Smooth muscle cell (in vitro differentiated cells): ENCODE data around the gene UTF1. TPM values are rescaled to one million over a fixed set of nuclear protein-coding genes. Genes with fewer than 3 reads are reported as not detected.

Experiments used
- DNase-seq: peaks from one replicate; lab custom pipeline; 2025; ENCODE audit not compliant: unreplicated experiment; lab: John Stamatoyannopoulos, UW
- H2AFZ ChIP-seq: fragments of 200-600 bp; sonication (generic); 2 replicates; pipeline ENCODE4 v1.6.0; 2016; ENCODE audit warnings: antibody characterized with exemption, low read depth, mild to moderate bottlenecking
- H3F3A ChIP-seq: fragments of 200-600 bp; sonication (generic); 2 replicates; pipeline ENCODE4 v1.6.0; 2017; ENCODE audit warnings: antibody characterized with exemption, low read depth
- H3K27ac ChIP-seq: fragments of 200-600 bp; sonication (generic); 2 replicates; pipeline ENCODE4 v1.5.1; 2016; ENCODE audit warnings: low read depth, mild to moderate bottlenecking
- H3K27me3 ChIP-seq: fragments of 200-600 bp; sonication (generic); 2 replicates; pipeline ENCODE4 v1.6.1; 2016; ENCODE audit warnings: low read depth, mild to moderate bottlenecking
- H3K36me3 ChIP-seq: fragments of 200-600 bp; sonication (generic); 2 replicates; pipeline ENCODE4 v1.5.1; 2016; ENCODE audit warnings: low read depth
- H3K4me1 ChIP-seq: fragments of 200-600 bp; sonication (generic); 2 replicates; pipeline ENCODE4 v1.5.1; 2016; ENCODE audit warnings: low read depth
- H3K4me2 ChIP-seq: fragments of 200-600 bp; sonication (generic); 2 replicates; pipeline ENCODE4 v1.6.0; 2016; ENCODE audit warnings: mild to moderate bottlenecking
- H3K4me3 ChIP-seq: fragments of 200-600 bp; sonication (generic); 2 replicates; pipeline ENCODE4 v1.5.1; 2016; ENCODE audit warnings: mild to moderate bottlenecking
- H3K79me2 ChIP-seq: fragments of 200-600 bp; sonication (generic); 2 replicates; pipeline ENCODE4 v1.6.0; 2016; ENCODE audit warnings: low read depth, mild to moderate bottlenecking
- H3K9ac ChIP-seq: fragments of 200-600 bp; sonication (generic); 2 replicates; pipeline ENCODE4 v1.6.0; 2016; ENCODE audit warnings: low read depth
- H3K9me3 ChIP-seq: fragments of 200-600 bp; sonication (generic); replicated peaks from 2 replicates; pipeline ENCODE4 v1.5.1; 2016; ENCODE audit warnings: low read depth
- H4K20me1 ChIP-seq: fragments of 200-600 bp; sonication (generic); 2 replicates; pipeline ENCODE4 v1.6.0; 2016; ENCODE audit warnings: low read depth
- WGBS: methylation state at CpG from one replicate; pipeline ENCODE4 v1.1.7; 2016; ENCODE audit warnings: low lambda C conversion rate; 5-methylcytosine and 5-hydroxymethylcytosine counted together
- polyA plus RNA-seq: library from polyadenylated mRNA; unstranded; fragments of >200 nt; fragmentation: Nextera tagmentation; extraction: Ambion mirVana; gene quantifications from 2 replicates; pipeline ENCODE4 v1.2.1, GENCODE V29; 2016
- total RNA-seq: library from RNA; depleted of rRNA; stranded (reverse); fragments of >200 nt; gene quantifications from 2 replicates; pipeline ENCODE4 v1.2.3, GENCODE V29; 2014
- TF ChIP-seq, protein P1 (sequence below): fragments of 200-600 bp; sonication (generic); IDR thresholded peaks from 2 replicates; pipeline ENCODE4 v1.5.1; 2017; ENCODE audit warnings: borderline replicate concordance, mild to moderate bottlenecking, antibody characterized with exemption; ENCODE audit not compliant: insufficient read depth, poor library complexity, severe bottlenecking

UTF1 gene
- total and polyA plus RNA-seq, 2 experiments from 2014 or later = not detected

GRCh38 chr10:133216776-133217175 lies 13.2 kb upstream of the UTF1 start:
- Histone ChIP-seq H3K27me3 (peaks cover 21% of the 10 kb centered on the region), H3K4me1 (no peaks in the 10 kb centered on the region), H3K27ac (no peak overlapping the region), H3K79me2 (no peaks in the 10 kb centered on the region), H3K9me3 (no peaks in the 10 kb centered on the region), H4K20me1 (no peaks in the 10 kb centered on the region), H3F3A (no peaks in the 10 kb centered on the region), H3K4me2 (no peak overlapping the region), H3K9ac (no peak overlapping the region), H3K4me3 (no peak overlapping the region), H2AFZ (no peak overlapping the region), H3K36me3 (no peaks in the 10 kb centered on the region)
- no peak for DNase-seq
- 91% methylated on average over 24 of the region's 26 CpGs for WGBS
- TF ChIP-seq, protein P1, sequence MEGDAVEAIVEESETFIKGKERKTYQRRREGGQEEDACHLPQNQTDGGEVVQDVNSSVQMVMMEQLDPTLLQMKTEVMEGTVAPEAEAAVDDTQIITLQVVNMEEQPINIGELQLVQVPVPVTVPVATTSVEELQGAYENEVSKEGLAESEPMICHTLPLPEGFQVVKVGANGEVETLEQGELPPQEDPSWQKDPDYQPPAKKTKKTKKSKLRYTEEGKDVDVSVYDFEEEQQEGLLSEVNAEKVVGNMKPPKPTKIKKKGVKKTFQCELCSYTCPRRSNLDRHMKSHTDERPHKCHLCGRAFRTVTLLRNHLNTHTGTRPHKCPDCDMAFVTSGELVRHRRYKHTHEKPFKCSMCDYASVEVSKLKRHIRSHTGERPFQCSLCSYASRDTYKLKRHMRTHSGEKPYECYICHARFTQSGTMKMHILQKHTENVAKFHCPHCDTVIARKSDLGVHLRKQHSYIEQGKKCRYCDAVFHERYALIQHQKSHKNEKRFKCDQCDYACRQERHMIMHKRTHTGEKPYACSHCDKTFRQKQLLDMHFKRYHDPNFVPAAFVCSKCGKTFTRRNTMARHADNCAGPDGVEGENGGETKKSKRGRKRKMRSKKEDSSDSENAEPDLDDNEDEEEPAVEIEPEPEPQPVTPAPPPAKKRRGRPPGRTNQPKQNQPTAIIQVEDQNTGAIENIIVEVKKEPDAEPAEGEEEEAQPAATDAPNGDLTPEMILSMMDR = no peak

- Histone ChIP-seq H3K4me1 (no peaks in the 10 kb centered on the region), H3K27ac (no peak overlapping the region), H3F3A (no peaks in the 10 kb centered on the region), H3K27me3 (peaks cover 21% of the 10 kb centered on the region), H3K4me2 (no peak overlapping the region), H3K79me2 (no peaks in the 10 kb centered on the region), H3K36me3 (no peaks in the 10 kb centered on the region), H4K20me1 (no peaks in the 10 kb centered on the region), H3K9ac (no peak overlapping the region), H3K4me3 (no peak overlapping the region), H3K9me3 (no peaks in the 10 kb centered on the region), H2AFZ (no peak overlapping the region)
- TF ChIP-seq, protein P1 = no peak
- no peak for DNase-seq
- WGBS = 94% methylated on average over 25 of the region's 25 CpGs
These were observed 12.0 kb upstream of the UTF1 start for GRCh38 chr10:133217800-133218589.

DNA sequence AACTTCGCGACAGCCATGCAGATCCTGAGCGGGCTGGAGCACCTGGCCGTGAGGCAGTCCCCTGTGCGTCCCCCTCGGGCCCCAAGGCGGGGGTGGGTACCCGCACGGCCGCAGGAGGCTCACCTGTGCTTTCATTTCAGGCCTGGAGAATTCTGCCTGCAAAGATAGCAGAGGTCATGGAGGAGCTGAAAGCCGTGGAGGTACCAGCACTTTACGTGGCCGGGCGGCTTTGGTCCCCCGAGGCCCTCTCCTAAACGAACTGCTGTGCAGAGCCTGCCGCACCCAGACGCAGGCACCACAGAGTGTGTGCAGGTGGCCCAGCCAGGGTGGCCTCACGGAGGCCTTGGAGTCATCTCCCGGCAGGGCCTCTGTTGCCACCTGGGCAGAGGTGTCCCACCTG lies 11.1 kb upstream of the UTF1 start:
- WGBS = 91% methylated on average over 20 of the region's 20 CpGs
- Histone ChIP-seq H3K4me3 (no peak overlapping the region), H3K9me3 (no peaks in the 10 kb centered on the region), H4K20me1 (no peaks in the 10 kb centered on the region), H3K27ac (no peak overlapping the region), H3K36me3 (no peaks in the 10 kb centered on the region), H3K27me3 (peaks cover 21% of the 10 kb centered on the region), H3K4me2 (no peak overlapping the region), H3K9ac (no peak overlapping the region), H3F3A (no peaks in the 10 kb centered on the region), H3K79me2 (no peaks in the 10 kb centered on the region), H3K4me1 (no peaks in the 10 kb centered on the region), H2AFZ (no peak overlapping the region)
- TF ChIP-seq, protein P1 = no peak
- DNase-seq = no peak

- no peaks in the 10 kb centered on the region for H3K36me3 ChIP-seq
- H3K4me3 ChIP-seq = no peak overlapping the region
- H2AFZ ChIP-seq = no peak overlapping the region
- H3K79me2 ChIP-seq = no peaks in the 10 kb centered on the region
- H3K27ac ChIP-seq = no peak overlapping the region
- H4K20me1 ChIP-seq = no peaks in the 10 kb centered on the region
- no peak overlapping the region for H3K9ac ChIP-seq
- no peak for DNase-seq
- H3F3A ChIP-seq = no peaks in the 10 kb centered on the region
- H3K9me3 ChIP-seq = no peaks in the 10 kb centered on the region
- H3K27me3 ChIP-seq = peaks cover 21% of the 10 kb centered on the region
- no peak overlapping the region for H3K4me2 ChIP-seq
- 25% methylated on average over 26 of the region's 28 CpGs for WGBS
- TF ChIP-seq, protein P1 = no peak
- no peaks in the 10 kb centered on the region for H3K4me1 ChIP-seq
These were observed 10.2 kb upstream of the UTF1 start for GRCh38 chr10:133219782-133220181.
